Urothelium cell line (cell line): ENCODE results near the gene KCNAB2.
"Not testable (repeated sequence)": the region's sequence is repeated elsewhere in the genome, so short reads cannot be mapped to it uniquely, and the experiment has no call there.

ENCODE experiments used
- DNase-seq: peaks from one replicate; pipeline ENCODE4 v3.0.0; 2011; ENCODE audit warnings: low spot score, mixed read lengths
- FAIRE-seq: peaks from 2 replicates; lab custom pipeline; 2011; peaks lifted over from hg19 to GRCh38; lab: Jason Lieb, UNC

KCNAB2 gene

GRCh38 chr1:6052543-6053205 is 7.0 kb downstream of the KCNAB2 start:
- DNase-seq, result peak; percentile 59
- FAIRE-seq, result no peak

GRCh38 chr1:6053206-6053546 is 7.5 kb downstream of the KCNAB2 start:
- FAIRE-seq, result no peak
- no peak for DNase-seq

GRCh38 chr1:6054596-6054995 is 8.9 kb downstream of the KCNAB2 start:
- DNase-seq (no peak), FAIRE-seq (no peak)

GRCh38 chr1:6056572-6056948 is 10.9 kb downstream of the KCNAB2 start:
- no peak for FAIRE-seq
- DNase-seq, result no peak

- no peak for FAIRE-seq
- DNase-seq, result no peak
Measured at GRCh38 chr1:6057170-6057845, 11.6 kb downstream of the KCNAB2 start.

- no peak for FAIRE-seq
Measured at GRCh38 chr1:6059866-6060265, 14.2 kb downstream of the KCNAB2 start.

GRCh38 chr1:6062670-6063069 is 17.0 kb downstream of the KCNAB2 start:
- DNase-seq (no peak), FAIRE-seq (no peak)

More at GRCh38 chr1:6059866-6060265, 14.2 kb downstream of the KCNAB2 start:
- DNase-seq, result no peak

- FAIRE-seq, DNase-seq: not testable (repeated sequence)
Measured at GRCh38 chr1:6063532-6064053, 17.9 kb downstream of the KCNAB2 start.

- FAIRE-seq (no peak), DNase-seq (no peak)
Measured at GRCh38 chr1:6065093-6065858, 19.6 kb downstream of the KCNAB2 start.

GRCh38 chr1:6066680-6067079 is 21.0 kb downstream of the KCNAB2 start:
- no peak for FAIRE-seq
- no peak for DNase-seq

GRCh38 chr1:6068073-6068472 is 22.4 kb downstream of the KCNAB2 start:
- no peak for FAIRE-seq
- no peak for DNase-seq

GRCh38 chr1:6068932-6069331 is 23.2 kb downstream of the KCNAB2 start:
- no peak for FAIRE-seq
- DNase-seq, result no peak

- FAIRE-seq, result no peak
- no peak for DNase-seq
Measured at GRCh38 chr1:6069573-6069972, 23.9 kb downstream of the KCNAB2 start.

GRCh38 chr1:6070450-6070974 is 24.8 kb downstream of the KCNAB2 start:
- no peak for FAIRE-seq
- no peak for DNase-seq

- FAIRE-seq, result no peak
- DNase-seq, result no peak
Measured at GRCh38 chr1:6071219-6071618, 25.5 kb downstream of the KCNAB2 start.

GRCh38 chr1:6072774-6073479 is 27.2 kb downstream of the KCNAB2 start:
- no peak for FAIRE-seq

GRCh38 chr1:6073480-6074053 is 27.9 kb downstream of the KCNAB2 start:
- FAIRE-seq (no peak), DNase-seq (no peak)

More at GRCh38 chr1:6072774-6073479, 27.2 kb downstream of the KCNAB2 start:
- no peak for DNase-seq

- FAIRE-seq (no peak), DNase-seq (no peak)
Measured at GRCh38 chr1:6074192-6074901, 28.7 kb downstream of the KCNAB2 start.

- FAIRE-seq (no peak), DNase-seq (no peak)
Measured at GRCh38 chr1:6075748-6076147, 30.1 kb downstream of the KCNAB2 start.

GRCh38 chr1:6077061-6077460 is 31.4 kb downstream of the KCNAB2 start:
- FAIRE-seq, DNase-seq: not testable (repeated sequence)
